K562 (cell line): Measurements from ENCODE around the gene LDAH. TPM values are rescaled to one million over a fixed set of nuclear protein-coding genes. Genes with fewer than 3 reads are reported as not detected.

ENCODE experiments used
- ATAC-seq: fragments of 200-7000 bp; cut with Tn5 transposase; 3 replicates; pipeline ENCODE4 v1.9.1; 2020; ENCODE audit warnings: moderate library complexity
- BruUV-seq: library from RNA; stranded (reverse); fragments of 400-500 nt; replicated peaks from 2 replicates; lab custom pipeline; 2021; lab: Mats Ljungman, UMichigan
- CTCF ChIA-PET: fragments of 300-600 bp; formaldehyde crosslinking; extraction: SDS; loops from one replicate; lab custom pipeline; 2021; ENCODE audit warnings: low intra/inter-chr PET ratio; lab: Yijun Ruan, JAX
- POLR2A ChIA-PET: fragments of 300-600, 350-650 bp; sonication (Branson Sonifier 250); formaldehyde crosslinking; extraction: SDS; loops from one replicate; lab custom pipeline; 2021; ENCODE audit warnings: antibody characterized with exemption, inconsistent platforms; lab: Yijun Ruan, JAX
- DNase-seq, 4 experiments: peaks; one replicate each; pipeline versions ENCODE4 v3.0.0 to v3.0.0-alpha.2; 2011 to 2018; ENCODE audit warnings: low spot score in 3 of 4, mixed read lengths in 3 of 4; ENCODE audit errors: extremely low read depth in 1 of 4
- FAIRE-seq: peaks from 2 replicates; lab custom pipeline; 2011; peaks lifted over from hg19 to GRCh38; lab: Jason Lieb, UNC
- H2AFZ ChIP-seq: 2 replicates; pipeline ENCODE4 v1.6.0; 2011; ENCODE audit warnings: low read depth, low read length, control low read depth, inconsistent platforms
- H3K27ac ChIP-seq: fragments of 200-600 bp; 3 replicates; pipeline ENCODE4 v1.8.0; 2011; ENCODE audit warnings: low read depth, mild to moderate bottlenecking, control low read depth, inconsistent platforms, low read length, moderate library complexity, mixed read lengths; ENCODE audit errors: extremely low read depth
- H3K27me3 ChIP-seq, 2 experiments: fragments of 300-600 bp in 1 of 2; 2 replicates in 1 of 2; 3 replicates in 1 of 2; pipeline versions ENCODE4 v1.6.0 to v1.8.0; 2011; ENCODE audit warnings: inconsistent platforms in 2 of 2, low read length in 2 of 2, mild to moderate bottlenecking in 1 of 2, mixed read lengths in 1 of 2, moderate library complexity in 1 of 2; ENCODE audit not compliant: control insufficient read depth in 2 of 2, insufficient read depth in 2 of 2
- H3K36me3 ChIP-seq: fragments of 300-600 bp; 3 replicates; pipeline ENCODE4 v1.8.0; 2011; ENCODE audit warnings: mild to moderate bottlenecking, low read length, inconsistent platforms; ENCODE audit not compliant: control insufficient read depth, insufficient read depth
- H3K4me1 ChIP-seq, 2 experiments: fragments of 200-600 bp in 1 of 2; replicated peaks in 1 of 2; 2 replicates in 1 of 2; 3 replicates in 1 of 2; pipeline versions ENCODE4 v1.5.1 to v1.8.0; 2011; ENCODE audit warnings: inconsistent platforms in 2 of 2, low read length in 2 of 2, mild to moderate bottlenecking in 1 of 2, mixed read lengths in 1 of 2, moderate library complexity in 1 of 2; ENCODE audit not compliant: control insufficient read depth in 2 of 2, insufficient read depth in 2 of 2
- H3K4me2 ChIP-seq: 2 replicates; pipeline ENCODE4 v1.6.1; 2011; ENCODE audit warnings: low read length, control low read depth, inconsistent platforms, mixed read lengths; ENCODE audit not compliant: insufficient read depth
- H3K4me3 ChIP-seq: fragments of 200-600 bp; sonication (generic), shearing (Covaris generic); 2 replicates; pipeline ENCODE4 v1.5.1; 2016; ENCODE audit warnings: control low read depth, inconsistent platforms
- H3K79me2 ChIP-seq: fragments of 200-600 bp; 3 replicates; pipeline ENCODE4 v1.8.0; 2011; ENCODE audit warnings: low read length, inconsistent platforms; ENCODE audit not compliant: control insufficient read depth, insufficient read depth
- H3K9ac ChIP-seq, 2 experiments: 2 replicates each; pipeline versions ENCODE4 v1.6.0 to v1.6.1; 2011; ENCODE audit warnings: low read depth in 2 of 2, low read length in 2 of 2, control low read depth in 1 of 2, inconsistent platforms in 1 of 2, mild to moderate bottlenecking in 1 of 2, mixed read lengths in 1 of 2; ENCODE audit not compliant: insufficient read depth in 1 of 2
- H3K9me1 ChIP-seq: one replicate; pipeline ENCODE4 v1.6.0; 2011; ENCODE audit warnings: inconsistent platforms, mild to moderate bottlenecking, low read length, moderate library complexity; ENCODE audit not compliant: control insufficient read depth, insufficient read depth
- H3K9me3 ChIP-seq: replicated peaks from 2 replicates; pipeline ENCODE4 v1.5.1; 2011; ENCODE audit warnings: low read depth, low read length, inconsistent platforms; ENCODE audit not compliant: control insufficient read depth, insufficient read depth
- H4K20me1 ChIP-seq: replicated peaks from 2 replicates; pipeline ENCODE4 v1.6.1; 2011; ENCODE audit warnings: low read length, inconsistent platforms, mixed read lengths; ENCODE audit not compliant: control insufficient read depth, insufficient read depth
- CHD4 ChIP-seq: fragments of 200-600 bp; sonication (generic); IDR thresholded peaks from 3 replicates; pipeline ENCODE4 v1.6.1; 2012; ENCODE audit warnings: low read depth, mild to moderate bottlenecking, mixed read lengths, low read length, inconsistent platforms; ENCODE audit not compliant: insufficient read depth, insufficient replicate concordance, poor library complexity, severe bottlenecking
- DPF2 ChIP-seq: fragments of 450-650 bp; IDR thresholded peaks from 2 replicates; pipeline ENCODE4 v1.6.1; 2016
- EHMT2 ChIP-seq: fragments of 450-650 bp; IDR thresholded peaks from 2 replicates; pipeline ENCODE4 v1.6.1; 2018; ENCODE audit warnings: antibody characterized with exemption
- HDAC6 ChIP-seq: IDR thresholded peaks from 2 replicates; pipeline ENCODE4 v1.6.1; 2012; ENCODE audit warnings: low read depth, mild to moderate bottlenecking, control low read depth, inconsistent platforms, low read length, moderate library complexity
- MYBL2 ChIP-seq, 2 experiments: fragments of 450-650 bp in 1 of 2; sonication (generic) in 1 of 2; formaldehyde crosslinking in 1 of 2; IDR thresholded peaks; 2 replicates each; pipeline versions ENCODE4 v1.6.1 to v1.8.1; 2017 to 2022; ENCODE audit warnings: borderline replicate concordance in 1 of 2, inconsistent platforms in 1 of 2, low read depth in 1 of 2, mild to moderate bottlenecking in 1 of 2, missing genetic modification reagents in 1 of 2, moderate library complexity in 1 of 2
- NFRKB ChIP-seq: fragments of 450-650 bp; IDR thresholded peaks from 2 replicates; pipeline ENCODE4 v1.6.1; 2016; ENCODE audit warnings: low read depth
- NR2C1 ChIP-seq, 2 experiments: fragments of 450-650 bp; IDR thresholded peaks; 2 replicates each; pipeline ENCODE4 v1.6.1; 2017; ENCODE audit warnings: mild to moderate bottlenecking in 2 of 2, antibody characterized with exemption in 1 of 2, inconsistent platforms in 1 of 2, missing compliant biosample characterization in 1 of 2, missing genetic modification characterization in 1 of 2
- ZNF282 ChIP-seq: sonication (generic); formaldehyde crosslinking; IDR thresholded peaks from 2 replicates; pipeline ENCODE4 v1.8.1; 2023; ENCODE audit warnings: missing genetic modification reagents
- ZNF644 ChIP-seq: fragments of 200-800 bp; sonication (Bioruptor generic); IDR thresholded peaks from 2 replicates; pipeline ENCODE4 v1.6.1; 2016; ENCODE audit warnings: low read depth, missing genetic modification characterization, missing compliant biosample characterization
- WGBS: fragments of 100-300 bp; shearing (Covaris generic); methylation state at CpG from one replicate; pipeline ENCODE4 v1.1.6; 2016; ENCODE audit warnings: low coverage, mixed read lengths; ENCODE audit not compliant: insufficient coverage; ENCODE audit errors: missing lambda C conversion rate; 5-methylcytosine and 5-hydroxymethylcytosine counted together
- in situ Hi-C: fragments of 300-500 bp; cut with MboI; formaldehyde crosslinking; loops from 4 replicates; pipeline ENCODE4 v1.15.0; 2018; ENCODE audit warnings: inconsistent platforms, mixed read lengths
- intact Hi-C: fragments of 100-400 bp; cut with micrococcal nuclease; formaldehyde crosslinking; loops from 2 replicates; pipeline ENCODE4 v1.14.2; 2022
- polyA plus RNA-seq, 8 experiments: library from polyadenylated mRNA; depleted of rRNA in 4 of 8; stranded (reverse) in 5 of 8; unstranded in 3 of 8; fragments of >200 nt; fragmentation: Nextera tagmentation in 2 of 8; fragmentation: Illumina TruSeq in 1 of 8; extraction: Ambion mirVana in 2 of 8; extraction: Trizol in 1 of 8; gene quantifications; 2 replicates each; pipeline versions ENCODE4 v1.2.1 to v1.2.3, GENCODE V29; 2011 to 2014; ENCODE audit warnings: inconsistent platforms in 1 of 8, missing spikeins in 1 of 8
- total RNA-seq, 7 experiments: library from RNA; depleted of rRNA in 6 of 7; stranded (reverse); fragments of >200 nt in 6 of 7; fragmentation: Illumina TruSeq in 2 of 7; extraction: Trizol in 2 of 7; gene quantifications; 2 replicates each; pipeline versions ENCODE4 v1.2.1 to v1.2.3, GENCODE V29; 2011 to 2021; ENCODE audit warnings: low replicate concordance in 1 of 7

Gene LDAH
- total and polyA plus RNA-seq, 9 of the 15 experiments (the other 6 are each of a cell fraction or from before 2014, with no cell fraction given) = 22.3 to 60.1 (median 40.0) TPM

DNA sequence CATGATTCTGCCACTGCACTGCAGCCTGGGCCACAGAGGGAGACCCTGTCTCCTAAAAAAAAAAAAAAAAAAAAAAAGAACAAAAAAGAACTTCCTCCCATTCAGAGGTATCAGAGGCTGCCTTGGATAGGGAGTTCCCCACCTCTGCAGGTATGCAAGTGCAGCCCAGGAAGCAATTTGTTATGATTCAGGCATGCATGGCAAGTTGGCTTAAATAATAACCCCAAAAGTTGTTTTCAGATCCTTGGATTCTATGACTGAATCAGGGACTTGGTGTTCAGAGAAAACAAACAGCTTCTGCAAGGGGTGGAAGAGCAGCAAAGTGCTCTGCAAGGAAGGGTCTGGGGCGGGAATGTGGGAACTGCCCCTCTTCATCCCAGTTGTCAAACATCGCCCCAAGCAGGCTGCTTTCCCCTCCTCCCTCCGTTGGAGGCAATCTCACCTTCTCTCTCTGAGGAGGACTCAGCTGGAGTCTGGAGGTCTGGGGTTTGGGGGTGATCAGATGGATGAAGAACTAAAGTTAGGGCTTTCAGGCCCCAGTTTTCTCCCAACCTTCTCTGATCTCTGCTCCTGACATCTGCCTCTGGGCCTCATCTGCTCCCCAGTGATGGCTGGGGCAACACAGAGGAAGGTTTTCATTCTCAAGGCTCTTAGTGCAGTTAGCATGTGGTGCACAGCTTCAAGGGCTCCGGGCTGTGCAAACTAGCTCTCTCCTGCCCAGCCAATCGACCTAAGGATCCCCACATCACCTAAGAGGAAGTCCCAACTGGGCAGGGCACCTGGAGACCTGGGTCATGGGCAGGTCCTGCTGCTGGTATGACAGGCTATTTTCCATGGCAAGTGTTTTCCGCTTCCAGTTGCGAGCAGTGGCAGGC, 159.5 kb downstream of the LDAH start:
- Histone ChIP-seq H3K4me1 (peaks cover 0 to 19% of the 10 kb centered on the region in 2 experiments; a peak in 2 of 5 replicates), H3K27me3 (peaks cover 29 to 60% of the 10 kb centered on the region in 2 experiments; a peak in 4 of 5 replicates), H3K9me1 (no peaks in the 10 kb centered on the region), H4K20me1 (peaks cover 4% of the 10 kb centered on the region; the same call in 1 of the 2 replicates), H3K36me3 (no peaks in the 10 kb centered on the region), H3K9ac (no peak overlapping the region), H3K9me3 (no peaks in the 10 kb centered on the region), H3K27ac (no peak overlapping the region), H3K79me2 (no peaks in the 10 kb centered on the region), H3K4me2 (no peak overlapping the region), H2AFZ (no peak overlapping the region), H3K4me3 (no peak overlapping the region)
- intact Hi-C loops = loop anchor here (5.0 to 10.0 kb wide), 4 partner anchors 121 to 651 kb away; no protein-coding TSS in a partner anchor
- ChIA-PET POLR2A (interaction anchor here (0.5 to 0.6 kb wide), 2 partner anchors 11 to 246 kb away, joined by 3 read pairs; no protein-coding TSS in a partner anchor), CTCF (no interaction called here)
- ATAC-seq = no peak
- 0% methylated on average over 5 of the region's 7 CpGs for WGBS
- in situ Hi-C loops = loop anchor here (25.0 kb wide), 1 partner anchor 599 kb away; no protein-coding TSS in a partner anchor
- FAIRE-seq = no peak
- DNase-seq = no peak
- TF ChIP-seq ZNF644 (tag) (no peak), NR2C1 (IDR thresholded peaks at IDR 0.05) (no peak), NR2C1 (tag; IDR thresholded peaks at IDR 0.05) (no peak), NFRKB (no peak), HDAC6 (no peak), CHD4 (no peak), DPF2 (no peak), MYBL2 (IDR thresholded peaks at IDR 0.05; ENCODE audit: low read depth) (no peak), MYBL2 (CRISPR knock-in tag; IDR thresholded peaks at IDR 0.05; ENCODE audit: borderline replicate concordance) (no peak), ZNF282 (CRISPR knock-in tag) (no peak), EHMT2 (no peak)
- BruUV-seq = no TSS peak
